ENCODE measurements around the gene ALOX5AP.
A peak's percentile ranks its signal among the peaks of the same experiment; 100 is the strongest.

ALOX5AP gene

DNA sequence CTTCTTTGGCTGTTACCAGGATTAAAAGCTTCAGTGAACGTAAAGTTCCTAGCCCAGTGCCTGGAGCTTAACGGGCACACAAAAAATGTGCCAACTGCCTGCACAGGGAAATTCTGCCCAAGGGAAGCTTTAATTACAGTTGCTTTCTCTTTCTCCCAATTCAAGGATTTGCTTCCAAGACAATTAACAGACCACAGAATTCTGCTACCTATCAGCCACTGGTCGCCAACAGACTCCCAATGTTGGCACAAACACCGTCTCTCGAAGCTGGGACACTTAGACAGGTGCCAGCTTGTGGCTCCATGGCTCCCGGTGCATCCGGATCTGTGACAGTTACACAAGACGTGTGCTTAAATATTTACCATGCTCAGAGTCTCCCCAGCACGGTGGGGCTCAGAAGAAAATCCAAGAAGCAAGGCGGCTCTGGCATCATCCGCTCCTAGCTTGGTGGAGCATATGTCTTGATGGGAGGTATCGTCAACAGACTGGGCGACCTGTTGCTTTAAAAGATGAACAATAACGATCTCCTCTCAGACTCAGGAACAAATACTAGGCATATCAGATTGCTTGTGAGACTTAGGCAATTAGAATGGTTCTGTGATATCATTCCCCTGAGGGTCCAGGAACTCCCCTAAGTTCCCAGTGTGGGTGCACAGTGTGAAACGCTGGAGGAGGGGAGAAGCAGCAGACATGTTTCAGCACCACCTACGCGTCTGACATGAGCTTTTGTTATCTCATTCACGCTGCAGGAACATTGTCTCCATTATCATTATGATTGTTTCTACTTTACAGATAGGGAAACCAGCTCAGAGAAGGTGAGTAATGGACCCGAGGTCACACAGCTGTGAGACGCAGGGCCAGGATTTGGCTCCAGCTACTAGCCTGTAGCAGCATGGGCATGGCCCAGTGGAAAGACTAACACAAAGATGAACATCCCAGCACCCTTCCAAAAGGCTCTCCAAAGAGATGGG lies 61.6 kb downstream of the ALOX5AP start:
- DNase-seq (ENCODE audit: low read depth in 2 of 2): peak in 1 of 2 donors; percentile 11

- DNase-seq (ENCODE audit: low read depth in 2 of 2): no peak
These were observed 62.6 kb downstream of the ALOX5AP start for GRCh38 chr13:30797847-30798535.

GRCh38 chr13:30798776-30799355 lies 63.5 kb downstream of the ALOX5AP start:
- no peak for DNase-seq (ENCODE audit: low read depth in 2 of 2)

DNA sequence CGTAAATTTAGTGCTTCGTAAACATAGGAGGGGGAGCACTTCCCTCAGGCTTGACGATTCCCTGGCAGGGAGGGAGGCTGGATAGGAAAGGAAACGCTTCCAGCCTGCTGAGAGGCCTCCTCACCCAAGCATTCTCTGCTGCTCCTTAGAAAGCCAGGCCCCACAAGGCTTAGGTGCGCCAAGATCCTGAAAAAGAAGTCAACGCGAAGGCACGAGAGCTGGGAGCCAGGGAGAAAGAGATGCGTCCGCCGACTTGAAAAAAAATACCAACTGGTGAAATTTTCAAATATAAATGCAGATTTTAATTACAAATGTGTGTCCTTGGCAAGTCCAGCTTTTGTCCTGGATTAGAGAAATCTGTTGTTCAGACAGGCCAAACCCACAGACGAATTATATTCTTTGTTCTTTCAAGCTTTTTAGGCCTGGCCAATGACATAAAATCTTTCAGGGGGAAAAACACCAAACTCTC lies 64.0 kb downstream of the ALOX5AP start:
- no peak for DNase-seq (ENCODE audit: low read depth in 2 of 2)

- DNase-seq (ENCODE audit: low read depth in 2 of 2): no peak
These were observed 64.8 kb downstream of the ALOX5AP start for GRCh38 chr13:30800107-30800506.

DNA sequence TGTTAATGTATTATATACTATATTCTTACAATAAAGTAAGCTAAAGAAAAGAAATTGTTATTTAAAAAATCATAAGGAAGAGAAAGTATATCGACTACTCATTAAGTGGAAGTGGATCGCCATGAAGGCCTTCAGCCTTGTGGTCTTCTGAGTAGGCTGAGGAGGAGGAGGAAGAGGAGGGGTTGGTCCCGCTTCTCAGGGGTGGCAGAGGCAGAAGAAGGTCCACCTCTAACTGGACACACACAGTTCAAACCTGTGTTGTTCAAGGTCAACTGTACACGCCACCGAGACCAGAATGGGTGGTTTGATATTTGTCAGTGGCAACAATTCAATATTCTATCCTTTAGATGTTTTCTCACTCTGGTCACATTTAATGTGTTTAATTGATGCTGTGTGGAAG lies 67.2 kb downstream of the ALOX5AP start:
- no peak for DNase-seq (ENCODE audit: low read depth in 2 of 2)

DNA sequence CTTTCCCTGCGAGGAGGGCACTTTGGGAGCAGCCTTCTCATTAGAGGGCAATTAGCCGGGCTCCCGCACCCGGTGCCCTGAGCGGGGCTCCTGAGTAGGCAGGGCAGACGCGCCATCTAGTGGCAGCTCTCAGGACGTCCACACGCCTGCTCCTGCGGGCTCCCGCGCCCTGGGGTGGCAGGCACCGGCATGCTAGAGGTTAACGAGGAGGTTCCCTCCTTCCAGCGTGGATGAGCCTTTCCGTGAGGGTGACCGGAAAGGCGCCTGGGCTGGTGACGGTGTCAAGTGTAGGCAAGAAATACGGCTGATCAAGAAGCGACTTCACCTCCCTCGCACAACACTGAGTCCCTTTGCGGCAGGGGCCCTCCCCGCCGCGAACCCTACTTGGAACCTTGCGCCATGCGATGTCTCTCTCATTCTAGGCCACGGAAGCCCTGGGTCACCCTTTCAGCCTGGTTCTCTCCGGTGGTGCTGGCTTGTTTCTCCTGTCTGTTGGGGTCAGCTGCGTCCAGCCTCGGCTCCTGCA lies 67.7 kb downstream of the ALOX5AP start:
- DNase-seq (ENCODE audit: low read depth in 2 of 2): peak; percentile 60 to 65

- DNase-seq (ENCODE audit: low read depth in 2 of 2): no peak
These were observed 68.4 kb downstream of the ALOX5AP start for GRCh38 chr13:30803749-30804148.

- DNase-seq (ENCODE audit: low read depth in 2 of 2): no peak
These were observed 69.1 kb downstream of the ALOX5AP start for GRCh38 chr13:30804474-30804873.

- no peak for DNase-seq (ENCODE audit: low read depth in 2 of 2)
These were observed 69.8 kb downstream of the ALOX5AP start for GRCh38 chr13:30805132-30805537.

DNA sequence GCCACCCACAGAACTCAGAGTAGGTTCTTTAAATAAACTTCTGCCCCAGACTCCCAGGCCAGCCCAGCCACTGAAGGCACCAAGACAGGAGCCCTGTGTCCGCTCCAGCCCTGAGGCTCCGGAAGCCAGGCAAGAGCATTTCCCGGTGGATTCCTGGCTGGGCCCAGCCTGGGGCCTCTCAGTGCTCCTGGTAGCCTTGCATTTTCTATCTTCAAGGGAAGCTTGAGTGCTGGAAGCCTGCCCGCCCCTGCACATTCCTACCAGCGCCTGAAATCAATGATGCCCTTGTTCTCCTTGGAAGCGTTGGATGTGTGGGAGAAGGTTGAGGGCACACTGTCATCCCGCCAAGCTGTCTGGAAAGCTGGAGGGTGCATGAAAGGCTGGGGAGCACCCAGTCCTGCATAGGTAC lies 70.3 kb downstream of the ALOX5AP start:
- DNase-seq (ENCODE audit: low read depth in 2 of 2): no peak

GRCh38 chr13:30806784-30807183 lies 71.4 kb downstream of the ALOX5AP start:
- no peak for DNase-seq (ENCODE audit: low read depth in 2 of 2)

- DNase-seq (ENCODE audit: low read depth in 2 of 2): no peak
These were observed 72.0 kb downstream of the ALOX5AP start for GRCh38 chr13:30807392-30807791.

DNA sequence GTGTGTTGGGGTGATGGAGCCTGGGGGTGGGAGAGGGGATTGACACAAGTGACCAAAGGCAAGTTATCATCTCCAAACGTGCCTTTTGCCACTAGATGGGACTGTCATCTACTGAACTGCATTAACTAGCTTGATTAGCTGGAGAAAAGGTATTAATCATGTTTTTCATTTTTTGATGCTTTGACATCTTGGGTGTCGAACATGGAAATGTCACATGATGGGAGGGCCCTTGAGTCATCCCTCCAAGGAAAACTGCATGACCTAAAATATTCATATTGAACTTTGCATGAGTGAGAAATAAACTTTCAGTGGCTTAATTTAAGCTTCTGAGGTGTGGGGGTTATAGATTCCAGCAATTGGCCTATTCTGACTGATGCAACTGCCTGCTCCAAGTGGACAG lies 73.3 kb downstream of the ALOX5AP start:
- DNase-seq (ENCODE audit: low read depth in 2 of 2): no peak

GRCh38 chr13:30809787-30810186 lies 74.4 kb downstream of the ALOX5AP start:
- DNase-seq (ENCODE audit: low read depth in 2 of 2): no peak

GRCh38 chr13:30810261-30810701 lies 74.9 kb downstream of the ALOX5AP start:
- no peak for DNase-seq (ENCODE audit: low read depth in 2 of 2)

GRCh38 chr13:30810801-30811200 lies 75.5 kb downstream of the ALOX5AP start:
- no peak for DNase-seq (ENCODE audit: low read depth in 2 of 2)
